SK-N-SH (cell line): ENCODE measurements around the gene PRR33.

Experiments used
- CHD2 ChIP-seq: fragments of 150-350 bp; IDR thresholded peaks from 2 replicates; pipeline ENCODE4 v1.6.1; 2018; ENCODE audit warnings: low read length; ENCODE audit not compliant: partially characterized antibody
- EP300 ChIP-seq, 2 experiments: IDR thresholded peaks; 2 replicates each; pipeline versions ENCODE4 v1.4.0 to v1.6.1; 2012; ENCODE audit warnings: borderline replicate concordance in 1 of 2, low read depth in 1 of 2, low read length in 1 of 2
- IRF3 ChIP-seq: fragments of 150-350 bp; IDR thresholded peaks from 2 replicates; pipeline ENCODE4 v1.6.1; 2016; ENCODE audit warnings: mild to moderate bottlenecking, low read depth, low read length
- MXI1 ChIP-seq: IDR thresholded peaks from 2 replicates; pipeline ENCODE4 v1.6.1; 2012; ENCODE audit warnings: mild to moderate bottlenecking, low read depth, low read length, improper control_type of control experiment
- RAD21 ChIP-seq: IDR thresholded peaks from 2 replicates; pipeline ENCODE4 v1.6.1; 2012; ENCODE audit warnings: mild to moderate bottlenecking, low read length
- REST ChIP-seq: IDR thresholded peaks from 2 replicates; pipeline ENCODE4 v1.6.1; 2012; ENCODE audit warnings: mild to moderate bottlenecking, low read depth, low read length, moderate library complexity
- SMC3 ChIP-seq: IDR thresholded peaks from 2 replicates; pipeline ENCODE4 v1.6.1; 2012; ENCODE audit warnings: low read depth, low read length, improper control_type of control experiment
- TCF12 ChIP-seq: IDR thresholded peaks from 2 replicates; pipeline ENCODE4 v1.4.0; 2012
- YY1 ChIP-seq: IDR thresholded peaks from 2 replicates; pipeline ENCODE4 v1.4.0; 2012; ENCODE audit warnings: low read depth, mild to moderate bottlenecking
- ZBTB33 ChIP-seq: IDR thresholded peaks from 2 replicates; pipeline ENCODE4 v1.4.0; 2012; ENCODE audit warnings: low read depth, borderline replicate concordance
- TF ChIP-seq, protein P1 (sequence below): fragments of 200-600 bp; sonication (generic); IDR thresholded peaks from 2 replicates; pipeline ENCODE4 v1.6.1; 2017; ENCODE audit warnings: antibody characterized with exemption, mild to moderate bottlenecking, moderate library complexity
- TF ChIP-seq, protein P2 (sequence below): fragments of 150-350 bp; IDR thresholded peaks from 2 replicates; pipeline ENCODE4 v1.6.1; 2017; ENCODE audit warnings: antibody characterized with exemption, low read length, low read depth, borderline replicate concordance
- TF ChIP-seq, protein P3 (sequence below): IDR thresholded peaks from 2 replicates; pipeline ENCODE4 v1.4.0; 2012; ENCODE audit warnings: low read depth, borderline replicate concordance

GRCh38 chr11:1899090-1899489 is 7.4 kb upstream of the PRR33 start:
- TF ChIP-seq, protein P1, sequence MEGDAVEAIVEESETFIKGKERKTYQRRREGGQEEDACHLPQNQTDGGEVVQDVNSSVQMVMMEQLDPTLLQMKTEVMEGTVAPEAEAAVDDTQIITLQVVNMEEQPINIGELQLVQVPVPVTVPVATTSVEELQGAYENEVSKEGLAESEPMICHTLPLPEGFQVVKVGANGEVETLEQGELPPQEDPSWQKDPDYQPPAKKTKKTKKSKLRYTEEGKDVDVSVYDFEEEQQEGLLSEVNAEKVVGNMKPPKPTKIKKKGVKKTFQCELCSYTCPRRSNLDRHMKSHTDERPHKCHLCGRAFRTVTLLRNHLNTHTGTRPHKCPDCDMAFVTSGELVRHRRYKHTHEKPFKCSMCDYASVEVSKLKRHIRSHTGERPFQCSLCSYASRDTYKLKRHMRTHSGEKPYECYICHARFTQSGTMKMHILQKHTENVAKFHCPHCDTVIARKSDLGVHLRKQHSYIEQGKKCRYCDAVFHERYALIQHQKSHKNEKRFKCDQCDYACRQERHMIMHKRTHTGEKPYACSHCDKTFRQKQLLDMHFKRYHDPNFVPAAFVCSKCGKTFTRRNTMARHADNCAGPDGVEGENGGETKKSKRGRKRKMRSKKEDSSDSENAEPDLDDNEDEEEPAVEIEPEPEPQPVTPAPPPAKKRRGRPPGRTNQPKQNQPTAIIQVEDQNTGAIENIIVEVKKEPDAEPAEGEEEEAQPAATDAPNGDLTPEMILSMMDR, result no peak
- TF ChIP-seq ZBTB33, result no peak
- TF ChIP-seq EP300 (IDR thresholded peaks at IDR 0.05; ENCODE audit: borderline replicate concordance in 1 of 2, low read depth in 1 of 2, low read length in 1 of 2), result no peak
- no peak for TF ChIP-seq SMC3
- TF ChIP-seq REST, result no peak
- TF ChIP-seq RAD21, result no peak
- TF ChIP-seq, protein P2, sequence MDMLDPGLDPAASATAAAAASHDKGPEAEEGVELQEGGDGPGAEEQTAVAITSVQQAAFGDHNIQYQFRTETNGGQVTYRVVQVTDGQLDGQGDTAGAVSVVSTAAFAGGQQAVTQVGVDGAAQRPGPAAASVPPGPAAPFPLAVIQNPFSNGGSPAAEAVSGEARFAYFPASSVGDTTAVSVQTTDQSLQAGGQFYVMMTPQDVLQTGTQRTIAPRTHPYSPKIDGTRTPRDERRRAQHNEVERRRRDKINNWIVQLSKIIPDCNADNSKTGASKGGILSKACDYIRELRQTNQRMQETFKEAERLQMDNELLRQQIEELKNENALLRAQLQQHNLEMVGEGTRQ, result no peak
- TF ChIP-seq CHD2, result no peak
- TF ChIP-seq, protein P3, sequence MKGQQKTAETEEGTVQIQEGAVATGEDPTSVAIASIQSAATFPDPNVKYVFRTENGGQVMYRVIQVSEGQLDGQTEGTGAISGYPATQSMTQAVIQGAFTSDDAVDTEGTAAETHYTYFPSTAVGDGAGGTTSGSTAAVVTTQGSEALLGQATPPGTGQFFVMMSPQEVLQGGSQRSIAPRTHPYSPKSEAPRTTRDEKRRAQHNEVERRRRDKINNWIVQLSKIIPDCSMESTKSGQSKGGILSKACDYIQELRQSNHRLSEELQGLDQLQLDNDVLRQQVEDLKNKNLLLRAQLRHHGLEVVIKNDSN, result no peak
- TF ChIP-seq MXI1, result no peak
- no peak for TF ChIP-seq TCF12
- TF ChIP-seq IRF3, result no peak
- TF ChIP-seq YY1, result no peak
